HEK293 (cell line): Measurements from ENCODE around the gene CATSPER1.

Source experiments
- CTCF ChIA-PET: fragments of 350-600 bp; formaldehyde crosslinking; extraction: SDS; loops from one replicate; lab custom pipeline; 2021; ENCODE audit warnings: antibody characterized with exemption; lab: Yijun Ruan, JAX
- POLR2A ChIA-PET: fragments of 300-600 bp; formaldehyde crosslinking; extraction: SDS; loops from one replicate; lab custom pipeline; 2020; ENCODE audit warnings: antibody characterized with exemption, inconsistent platforms; lab: Yijun Ruan, JAX
- H3K27ac ChIP-seq: fragments of 200-500 bp; sonication (Bioruptor generic); 2 replicates; pipeline ENCODE4 v1.5.1; 2014; ENCODE audit warnings: low read depth, low read length, control low read depth, inconsistent platforms; ENCODE audit errors: extremely low read depth
- H3K36me3 ChIP-seq, 2 experiments: fragments of 200-500 bp in 1 of 2; sonication (Bioruptor generic) in 1 of 2; 1 replicate in 1 of 2; 2 replicates in 1 of 2; pipeline ENCODE4 v1.5.1; 2014 to 2017; ENCODE audit warnings: inconsistent platforms in 2 of 2, low read length in 2 of 2; ENCODE audit not compliant: control insufficient read depth in 2 of 2, insufficient read depth in 1 of 2
- H3K4me1 ChIP-seq: fragments of 200-500 bp; sonication (Bioruptor generic); 2 replicates; pipeline ENCODE4 v1.5.1; 2014; ENCODE audit warnings: mild to moderate bottlenecking, low read length, inconsistent platforms; ENCODE audit not compliant: control insufficient read depth, insufficient read depth
- H3K4me3 ChIP-seq: 2 replicates; pipeline ENCODE4 v1.5.1; 2011; ENCODE audit warnings: low read depth, mild to moderate bottlenecking, control low read depth, low read length, moderate library complexity
- H3K9me3 ChIP-seq: fragments of 200-500 bp; sonication (Bioruptor generic); 2 replicates; pipeline ENCODE4 v1.5.1; 2014; ENCODE audit warnings: low read depth, low read length, inconsistent platforms; ENCODE audit not compliant: control insufficient read depth, insufficient read depth
- GLI4 ChIP-seq: fragments of 450-650 bp; formaldehyde crosslinking; IDR thresholded peaks from 2 replicates; pipeline ENCODE4 v1.5.1; 2016; ENCODE audit warnings: missing biosample characterization, missing genetic modification characterization
- KLF1 ChIP-seq: fragments of 450-650 bp; formaldehyde crosslinking; IDR thresholded peaks from 2 replicates; pipeline ENCODE4 v1.5.1; 2016; ENCODE audit warnings: missing biosample characterization, missing genetic modification characterization
- KLF9 ChIP-seq: fragments of 450-650 bp; formaldehyde crosslinking; IDR thresholded peaks from 2 replicates; pipeline ENCODE4 v1.5.1; 2016; ENCODE audit warnings: missing biosample characterization, missing genetic modification characterization, low read depth
- SCRT2 ChIP-seq: fragments of 450-650 bp; formaldehyde crosslinking; IDR thresholded peaks from 2 replicates; pipeline ENCODE4 v1.5.1; 2016; ENCODE audit warnings: missing biosample characterization, missing genetic modification characterization
- ZBTB7A ChIP-seq: fragments of 450-650 bp; formaldehyde crosslinking; IDR thresholded peaks from 2 replicates; pipeline ENCODE4 v1.5.1; 2016; ENCODE audit warnings: low read depth, missing biosample characterization, missing genetic modification characterization
- ZBTB8A ChIP-seq: fragments of 450-650 bp; formaldehyde crosslinking; IDR thresholded peaks from 2 replicates; pipeline ENCODE4 v1.5.1; 2016; ENCODE audit warnings: missing biosample characterization, missing genetic modification characterization
- ZNF10 ChIP-seq: fragments of 450-650 bp; formaldehyde crosslinking; IDR thresholded peaks from 2 replicates; pipeline ENCODE4 v1.5.1; 2017; ENCODE audit warnings: missing biosample characterization, missing genetic modification characterization
- ZNF132 ChIP-seq: fragments of 450-650 bp; formaldehyde crosslinking; IDR thresholded peaks from 2 replicates; pipeline ENCODE4 v1.5.1; 2017; ENCODE audit warnings: missing biosample characterization, missing genetic modification characterization, borderline replicate concordance
- ZNF133 ChIP-seq: fragments of 450-650 bp; formaldehyde crosslinking; IDR thresholded peaks from 2 replicates; pipeline ENCODE4 v1.5.1; 2016; ENCODE audit warnings: missing biosample characterization, missing genetic modification characterization
- ZNF16 ChIP-seq: fragments of 450-650 bp; formaldehyde crosslinking; IDR thresholded peaks from 2 replicates; pipeline ENCODE4 v1.5.1; 2016; ENCODE audit warnings: low read depth, missing biosample characterization, missing genetic modification characterization
- ZNF19 ChIP-seq: fragments of 450-650 bp; formaldehyde crosslinking; IDR thresholded peaks from 2 replicates; pipeline ENCODE4; 2016; ENCODE audit warnings: missing biosample characterization, missing genetic modification characterization, low read depth
- ZNF354C ChIP-seq: fragments of 450-650 bp; formaldehyde crosslinking; IDR thresholded peaks from 2 replicates; pipeline ENCODE4 v1.5.1; 2016; ENCODE audit warnings: missing biosample characterization, missing genetic modification characterization, low read depth, borderline replicate concordance
- ZNF768 ChIP-seq: fragments of 450-650 bp; formaldehyde crosslinking; IDR thresholded peaks from 2 replicates; pipeline ENCODE4 v1.5.1; 2018; ENCODE audit warnings: missing biosample characterization, mild to moderate bottlenecking, missing genetic modification characterization
- TF ChIP-seq, protein P1 (sequence below): fragments of 450-650 bp; formaldehyde crosslinking; IDR thresholded peaks from 2 replicates; pipeline ENCODE4 v1.5.1; 2016; ENCODE audit warnings: missing biosample characterization, missing genetic modification characterization
- TF ChIP-seq, protein P2 (sequence below): fragments of 450-650 bp; formaldehyde crosslinking; IDR thresholded peaks from 2 replicates; pipeline ENCODE4 v1.5.1; 2016; ENCODE audit warnings: missing biosample characterization, missing genetic modification characterization
- TF ChIP-seq, protein P3 (sequence below): fragments of 450-650 bp; formaldehyde crosslinking; IDR thresholded peaks from 2 replicates; pipeline ENCODE4 v1.5.1; 2016; ENCODE audit warnings: missing biosample characterization, missing genetic modification characterization
- TF ChIP-seq, protein P4 (sequence below): fragments of 450-650 bp; formaldehyde crosslinking; IDR thresholded peaks from 2 replicates; pipeline ENCODE4 v1.5.1; 2016; ENCODE audit warnings: missing biosample characterization, missing genetic modification characterization
- TF ChIP-seq, protein P5 (sequence below): fragments of 450-650 bp; formaldehyde crosslinking; IDR thresholded peaks from 2 replicates; pipeline ENCODE4 v1.5.1; 2016; ENCODE audit warnings: missing biosample characterization, missing genetic modification characterization
- TF ChIP-seq, protein P6 (sequence below): fragments of 450-650 bp; formaldehyde crosslinking; IDR thresholded peaks from 2 replicates; pipeline ENCODE4 v1.5.1; 2017; ENCODE audit warnings: missing biosample characterization, missing genetic modification characterization

Gene CATSPER1

DNA sequence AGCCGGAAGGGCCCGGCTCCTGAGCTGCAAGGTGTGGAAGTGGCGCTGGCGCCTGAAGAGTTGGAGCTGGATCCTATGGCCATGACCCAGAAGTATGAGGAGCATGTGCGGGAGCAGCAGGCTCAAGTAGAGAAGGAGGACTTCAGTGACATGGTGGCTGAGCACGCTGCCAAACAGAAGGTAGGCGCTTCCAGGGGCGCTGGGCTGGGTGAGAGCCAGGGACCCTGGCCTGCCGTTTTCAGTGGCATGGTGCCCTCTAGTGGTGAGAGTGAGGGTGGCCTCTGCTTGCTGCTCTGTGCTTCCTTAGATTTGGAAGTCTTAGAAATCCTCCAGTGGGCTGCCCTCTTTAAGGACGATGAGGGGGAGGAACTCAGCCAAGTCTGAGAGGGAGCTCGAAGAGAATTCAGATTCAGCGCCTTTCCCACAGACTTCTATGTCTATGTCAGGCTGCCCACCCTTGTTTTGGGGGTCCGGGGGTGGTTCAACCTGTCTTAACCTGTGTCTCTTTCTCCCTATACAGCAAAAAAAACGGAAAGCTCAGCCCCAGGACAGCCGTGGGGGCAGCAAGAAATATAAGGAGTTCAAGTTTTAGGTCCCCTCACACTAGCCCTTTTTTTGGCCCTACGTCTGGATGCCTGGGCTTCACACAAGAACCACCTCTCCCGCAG lies 42.0 kb upstream of the CATSPER1 start (continued):
- TF ChIP-seq, protein P1, sequence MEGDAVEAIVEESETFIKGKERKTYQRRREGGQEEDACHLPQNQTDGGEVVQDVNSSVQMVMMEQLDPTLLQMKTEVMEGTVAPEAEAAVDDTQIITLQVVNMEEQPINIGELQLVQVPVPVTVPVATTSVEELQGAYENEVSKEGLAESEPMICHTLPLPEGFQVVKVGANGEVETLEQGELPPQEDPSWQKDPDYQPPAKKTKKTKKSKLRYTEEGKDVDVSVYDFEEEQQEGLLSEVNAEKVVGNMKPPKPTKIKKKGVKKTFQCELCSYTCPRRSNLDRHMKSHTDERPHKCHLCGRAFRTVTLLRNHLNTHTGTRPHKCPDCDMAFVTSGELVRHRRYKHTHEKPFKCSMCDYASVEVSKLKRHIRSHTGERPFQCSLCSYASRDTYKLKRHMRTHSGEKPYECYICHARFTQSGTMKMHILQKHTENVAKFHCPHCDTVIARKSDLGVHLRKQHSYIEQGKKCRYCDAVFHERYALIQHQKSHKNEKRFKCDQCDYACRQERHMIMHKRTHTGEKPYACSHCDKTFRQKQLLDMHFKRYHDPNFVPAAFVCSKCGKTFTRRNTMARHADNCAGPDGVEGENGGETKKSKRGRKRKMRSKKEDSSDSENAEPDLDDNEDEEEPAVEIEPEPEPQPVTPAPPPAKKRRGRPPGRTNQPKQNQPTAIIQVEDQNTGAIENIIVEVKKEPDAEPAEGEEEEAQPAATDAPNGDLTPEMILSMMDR (tag by site-specific recombination): peak; percentile 67

DNA sequence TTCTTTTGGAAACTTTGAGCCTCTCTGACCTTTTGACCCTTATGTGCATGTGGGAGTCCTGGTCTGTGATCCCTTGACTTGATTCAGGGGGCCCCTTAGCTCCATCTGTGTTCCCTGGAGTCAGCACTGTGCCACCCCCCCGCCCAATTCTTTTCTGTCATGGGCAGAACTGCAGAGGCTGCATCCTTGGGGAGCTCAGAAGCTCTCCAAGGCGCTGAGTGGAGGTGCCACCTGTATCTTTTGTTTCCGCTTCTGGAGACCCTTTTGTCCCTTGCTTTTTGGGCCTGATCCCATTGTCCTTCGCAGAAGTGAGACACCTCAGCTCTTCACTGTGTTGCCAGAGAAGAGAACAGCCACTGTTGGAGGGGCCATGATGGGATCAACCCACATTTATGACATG lies 41.4 kb upstream of the CATSPER1 start:
- no peak overlapping the region for H3K27ac ChIP-seq
- H3K4me3 ChIP-seq: no peak overlapping the region
- TF ChIP-seq ZBTB7A (tag by site-specific recombination): no peak
- TF ChIP-seq ZNF133 (tag by site-specific recombination): no peak
- no peak for TF ChIP-seq KLF1
- TF ChIP-seq ZNF19 (tag by site-specific recombination): no peak
- TF ChIP-seq, protein P2, sequence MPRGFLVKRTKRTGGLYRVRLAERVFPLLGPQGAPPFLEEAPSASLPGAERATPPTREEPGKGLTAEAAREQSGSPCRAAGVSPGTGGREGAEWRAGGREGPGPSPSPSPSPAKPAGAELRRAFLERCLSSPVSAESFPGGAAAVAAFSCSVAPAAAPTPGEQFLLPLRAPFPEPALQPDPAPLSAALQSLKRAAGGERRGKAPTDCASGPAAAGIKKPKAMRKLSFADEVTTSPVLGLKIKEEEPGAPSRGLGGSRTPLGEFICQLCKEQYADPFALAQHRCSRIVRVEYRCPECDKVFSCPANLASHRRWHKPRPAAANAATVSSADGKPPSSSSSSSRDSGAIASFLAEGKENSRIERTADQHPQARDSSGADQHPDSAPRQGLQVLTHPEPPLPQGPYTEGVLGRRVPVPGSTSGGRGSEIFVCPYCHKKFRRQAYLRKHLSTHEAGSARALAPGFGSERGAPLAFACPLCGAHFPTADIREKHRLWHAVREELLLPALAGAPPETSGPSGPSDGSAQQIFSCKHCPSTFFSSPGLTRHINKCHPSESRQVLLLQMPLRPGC (tag by site-specific recombination): no peak
- TF ChIP-seq GLI4 (tag by site-specific recombination): no peak
- no peak for TF ChIP-seq ZNF354C (tag by site-specific recombination)
- TF ChIP-seq ZNF132 (tag by site-specific recombination): no peak
- TF ChIP-seq, protein P3, sequence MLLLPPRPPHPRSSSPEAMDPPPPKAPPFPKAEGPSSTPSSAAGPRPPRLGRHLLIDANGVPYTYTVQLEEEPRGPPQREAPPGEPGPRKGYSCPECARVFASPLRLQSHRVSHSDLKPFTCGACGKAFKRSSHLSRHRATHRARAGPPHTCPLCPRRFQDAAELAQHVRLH (tag by site-specific recombination): no peak
- TF ChIP-seq ZBTB8A: no peak
- no peak for TF ChIP-seq ZNF10 (tag by site-specific recombination)
- no peak for TF ChIP-seq ZNF768 (tag by site-specific recombination)
- TF ChIP-seq, protein P4, sequence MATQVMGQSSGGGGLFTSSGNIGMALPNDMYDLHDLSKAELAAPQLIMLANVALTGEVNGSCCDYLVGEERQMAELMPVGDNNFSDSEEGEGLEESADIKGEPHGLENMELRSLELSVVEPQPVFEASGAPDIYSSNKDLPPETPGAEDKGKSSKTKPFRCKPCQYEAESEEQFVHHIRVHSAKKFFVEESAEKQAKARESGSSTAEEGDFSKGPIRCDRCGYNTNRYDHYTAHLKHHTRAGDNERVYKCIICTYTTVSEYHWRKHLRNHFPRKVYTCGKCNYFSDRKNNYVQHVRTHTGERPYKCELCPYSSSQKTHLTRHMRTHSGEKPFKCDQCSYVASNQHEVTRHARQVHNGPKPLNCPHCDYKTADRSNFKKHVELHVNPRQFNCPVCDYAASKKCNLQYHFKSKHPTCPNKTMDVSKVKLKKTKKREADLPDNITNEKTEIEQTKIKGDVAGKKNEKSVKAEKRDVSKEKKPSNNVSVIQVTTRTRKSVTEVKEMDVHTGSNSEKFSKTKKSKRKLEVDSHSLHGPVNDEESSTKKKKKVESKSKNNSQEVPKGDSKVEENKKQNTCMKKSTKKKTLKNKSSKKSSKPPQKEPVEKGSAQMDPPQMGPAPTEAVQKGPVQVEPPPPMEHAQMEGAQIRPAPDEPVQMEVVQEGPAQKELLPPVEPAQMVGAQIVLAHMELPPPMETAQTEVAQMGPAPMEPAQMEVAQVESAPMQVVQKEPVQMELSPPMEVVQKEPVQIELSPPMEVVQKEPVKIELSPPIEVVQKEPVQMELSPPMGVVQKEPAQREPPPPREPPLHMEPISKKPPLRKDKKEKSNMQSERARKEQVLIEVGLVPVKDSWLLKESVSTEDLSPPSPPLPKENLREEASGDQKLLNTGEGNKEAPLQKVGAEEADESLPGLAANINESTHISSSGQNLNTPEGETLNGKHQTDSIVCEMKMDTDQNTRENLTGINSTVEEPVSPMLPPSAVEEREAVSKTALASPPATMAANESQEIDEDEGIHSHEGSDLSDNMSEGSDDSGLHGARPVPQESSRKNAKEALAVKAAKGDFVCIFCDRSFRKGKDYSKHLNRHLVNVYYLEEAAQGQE (tag by site-specific recombination): no peak
- TF ChIP-seq KLF9 (tag by site-specific recombination): no peak
- no peak for TF ChIP-seq ZNF16
- TF ChIP-seq SCRT2 (tag by site-specific recombination): no peak
- TF ChIP-seq, protein P5, sequence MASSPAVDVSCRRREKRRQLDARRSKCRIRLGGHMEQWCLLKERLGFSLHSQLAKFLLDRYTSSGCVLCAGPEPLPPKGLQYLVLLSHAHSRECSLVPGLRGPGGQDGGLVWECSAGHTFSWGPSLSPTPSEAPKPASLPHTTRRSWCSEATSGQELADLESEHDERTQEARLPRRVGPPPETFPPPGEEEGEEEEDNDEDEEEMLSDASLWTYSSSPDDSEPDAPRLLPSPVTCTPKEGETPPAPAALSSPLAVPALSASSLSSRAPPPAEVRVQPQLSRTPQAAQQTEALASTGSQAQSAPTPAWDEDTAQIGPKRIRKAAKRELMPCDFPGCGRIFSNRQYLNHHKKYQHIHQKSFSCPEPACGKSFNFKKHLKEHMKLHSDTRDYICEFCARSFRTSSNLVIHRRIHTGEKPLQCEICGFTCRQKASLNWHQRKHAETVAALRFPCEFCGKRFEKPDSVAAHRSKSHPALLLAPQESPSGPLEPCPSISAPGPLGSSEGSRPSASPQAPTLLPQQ (tag by site-specific recombination): no peak
- TF ChIP-seq, protein P6, sequence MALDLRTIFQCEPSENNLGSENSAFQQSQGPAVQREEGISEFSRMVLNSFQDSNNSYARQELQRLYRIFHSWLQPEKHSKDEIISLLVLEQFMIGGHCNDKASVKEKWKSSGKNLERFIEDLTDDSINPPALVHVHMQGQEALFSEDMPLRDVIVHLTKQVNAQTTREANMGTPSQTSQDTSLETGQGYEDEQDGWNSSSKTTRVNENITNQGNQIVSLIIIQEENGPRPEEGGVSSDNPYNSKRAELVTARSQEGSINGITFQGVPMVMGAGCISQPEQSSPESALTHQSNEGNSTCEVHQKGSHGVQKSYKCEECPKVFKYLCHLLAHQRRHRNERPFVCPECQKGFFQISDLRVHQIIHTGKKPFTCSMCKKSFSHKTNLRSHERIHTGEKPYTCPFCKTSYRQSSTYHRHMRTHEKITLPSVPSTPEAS (tag by site-specific recombination): no peak
- ChIA-PET CTCF (interaction anchor here (0.6 to 5.4 kb wide), 25 partner anchors 9 to 363 kb away, joined by 3 to 61 read pairs (median 7); partner anchors contain the start of gene SF3B2), POLR2A (interaction anchor here (0.5 to 1.8 kb wide), 5 partner anchors 9 to 52 kb away, joined by 3 to 10 read pairs (median 3); partner anchors contain the start of gene SF3B2)
- no peaks in the 10 kb centered on the region; the same call in none of the 2 replicates for H3K4me1 ChIP-seq
- peaks cover 14 to 71% of the 10 kb centered on the region in 2 experiments for H3K36me3 ChIP-seq
- H3K9me3 ChIP-seq: no peaks in the 10 kb centered on the region
